Esophagus mucosa (tissue), 1 donor: ENCODE data around the gene GRB7. TPM values are rescaled to one million over a fixed set of nuclear protein-coding genes. Genes with fewer than 3 reads are reported as not detected.
"Not testable (repeated sequence)": the region's sequence is repeated elsewhere in the genome, so short reads cannot be mapped to it uniquely, and the experiment has no call there.

Source experiments
- ATAC-seq: fragments of 200-7000 bp; cut with Tn5 transposase; one replicate; pipeline ENCODE4 v1.9.1; 2020
- total RNA-seq: library from RNA; stranded (reverse); gene quantifications from one replicate; pipeline ENCODE4 v1.2.4, GENCODE V29; 2023
- donor health status: DM: yes; HTN: yes; CAD: no.

Gene GRB7
- total RNA-seq, 1 donor from 2014 or later: 45.3 TPM

GRCh38 chr17:39753514-39754160 is 15.9 kb downstream of the GRB7 start:
- ATAC-seq: peak; percentile 30

DNA sequence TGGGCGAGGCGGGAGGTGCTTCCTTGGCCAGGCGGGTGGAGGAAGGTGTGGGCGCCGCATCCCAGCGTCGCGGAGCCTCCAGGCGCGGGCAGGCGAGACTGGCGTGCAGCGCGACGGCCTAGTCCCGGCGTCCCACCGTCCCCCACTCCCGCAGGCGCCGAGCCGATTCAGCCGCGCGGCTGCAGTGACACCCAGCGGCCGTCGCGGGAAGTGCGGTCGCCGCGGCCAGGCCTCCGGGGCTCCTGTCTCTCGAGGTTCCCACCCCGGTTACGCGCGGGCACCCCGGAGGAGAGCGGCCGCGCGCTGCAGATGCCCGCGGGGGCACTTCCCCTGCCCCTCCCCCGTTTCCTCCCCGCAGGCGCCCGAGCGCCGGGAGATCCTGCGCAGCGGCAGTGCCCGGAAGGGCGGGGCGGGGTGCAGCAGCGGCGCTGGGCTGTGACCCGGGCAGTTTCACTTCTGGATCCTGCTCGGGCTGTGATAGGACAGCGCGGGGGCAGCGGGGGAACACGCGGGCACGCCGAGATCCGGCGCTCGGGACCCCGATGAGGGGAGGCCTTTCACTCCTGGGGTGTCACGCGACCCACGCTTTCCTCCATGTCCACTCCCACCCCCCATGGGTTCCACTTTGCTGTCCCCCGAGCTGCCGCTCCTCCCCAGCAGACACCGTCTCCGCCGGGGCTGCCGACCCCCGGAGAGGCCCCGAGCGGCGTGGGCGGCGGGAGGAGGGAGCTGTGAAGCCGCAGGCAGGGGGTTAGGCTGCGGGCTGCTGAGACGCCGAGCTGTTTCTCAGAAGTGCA is 16.6 kb downstream of the GRB7 start:
- ATAC-seq: peak; percentile 88

GRCh38 chr17:39754958-39755553 is 17.3 kb downstream of the GRB7 start:
- ATAC-seq: no peak

- no peak for ATAC-seq
These were observed 18.0 kb downstream of the GRB7 start for GRCh38 chr17:39755554-39756379.

- ATAC-seq: no peak
These were observed 18.8 kb downstream of the GRB7 start for GRCh38 chr17:39756380-39757079.

DNA sequence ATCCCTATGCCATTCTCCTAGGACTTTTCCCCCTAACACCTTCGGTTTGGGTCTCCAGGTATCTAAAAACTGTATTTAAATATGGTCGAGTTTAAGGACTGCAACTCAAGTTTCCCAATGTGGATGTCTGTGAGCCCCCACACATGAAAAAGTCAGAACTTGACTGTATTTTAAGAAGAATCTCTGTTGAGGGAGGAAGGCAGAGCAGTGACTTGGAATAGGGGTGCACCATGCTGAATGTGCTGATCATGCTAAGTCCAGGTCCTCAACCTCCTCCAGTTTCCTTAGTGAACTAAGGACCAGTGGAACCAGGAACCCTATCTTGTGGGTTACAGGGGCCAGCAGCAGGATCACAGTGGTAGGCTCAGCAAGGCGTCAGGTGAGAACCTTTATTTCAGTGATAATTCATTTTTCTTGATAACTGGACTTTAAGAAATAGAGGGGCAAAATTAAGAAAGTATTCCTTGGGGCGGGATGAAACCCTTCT is 19.5 kb downstream of the GRB7 start:
- ATAC-seq: no peak

DNA sequence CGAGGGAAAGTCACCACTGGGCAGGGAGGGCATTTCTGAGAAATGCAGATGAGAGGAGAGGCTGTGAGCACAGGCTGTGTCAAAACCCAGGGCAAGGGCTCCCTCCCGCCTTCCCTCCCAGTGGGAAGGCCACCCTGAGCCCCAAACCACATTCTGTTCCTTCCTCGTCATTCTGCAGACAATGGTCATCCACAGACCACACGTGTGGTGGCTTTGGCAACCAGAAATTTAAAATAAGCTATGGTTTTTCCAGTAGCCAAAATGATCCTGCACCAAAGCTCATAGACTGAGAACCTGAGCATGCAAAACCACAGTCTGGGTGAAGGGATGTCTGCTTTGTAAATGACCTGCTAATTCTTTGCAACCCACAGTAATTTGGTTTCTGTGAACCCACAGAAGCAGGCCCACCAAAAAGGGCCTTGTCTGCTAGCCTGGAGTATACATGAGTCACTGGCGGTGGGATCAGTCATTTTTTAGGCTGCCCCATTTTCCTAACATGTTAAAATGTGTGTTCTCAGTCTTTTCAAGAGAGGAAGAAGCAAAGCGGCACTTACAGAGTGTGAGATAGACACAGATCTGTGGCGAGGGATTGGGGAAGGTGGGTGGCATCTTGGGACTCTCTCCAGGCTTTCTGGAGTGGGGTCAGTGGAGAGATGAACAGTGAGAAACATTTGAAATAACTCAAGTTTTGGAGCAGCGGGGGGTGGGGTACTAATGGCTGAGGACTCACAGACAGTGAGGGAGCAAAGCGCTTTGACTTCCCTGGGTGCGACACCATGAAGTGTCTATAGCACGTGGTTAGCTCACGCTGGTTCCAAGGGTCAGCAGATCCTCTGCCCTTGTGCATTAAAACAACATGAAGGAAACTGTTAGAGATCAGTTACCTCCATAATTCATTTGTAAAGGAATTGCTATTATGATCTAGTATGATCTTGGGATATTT is 20.5 kb downstream of the GRB7 start:
- no peak for ATAC-seq

- ATAC-seq: no peak
These were observed 21.5 kb downstream of the GRB7 start for GRCh38 chr17:39759204-39759603.

DNA sequence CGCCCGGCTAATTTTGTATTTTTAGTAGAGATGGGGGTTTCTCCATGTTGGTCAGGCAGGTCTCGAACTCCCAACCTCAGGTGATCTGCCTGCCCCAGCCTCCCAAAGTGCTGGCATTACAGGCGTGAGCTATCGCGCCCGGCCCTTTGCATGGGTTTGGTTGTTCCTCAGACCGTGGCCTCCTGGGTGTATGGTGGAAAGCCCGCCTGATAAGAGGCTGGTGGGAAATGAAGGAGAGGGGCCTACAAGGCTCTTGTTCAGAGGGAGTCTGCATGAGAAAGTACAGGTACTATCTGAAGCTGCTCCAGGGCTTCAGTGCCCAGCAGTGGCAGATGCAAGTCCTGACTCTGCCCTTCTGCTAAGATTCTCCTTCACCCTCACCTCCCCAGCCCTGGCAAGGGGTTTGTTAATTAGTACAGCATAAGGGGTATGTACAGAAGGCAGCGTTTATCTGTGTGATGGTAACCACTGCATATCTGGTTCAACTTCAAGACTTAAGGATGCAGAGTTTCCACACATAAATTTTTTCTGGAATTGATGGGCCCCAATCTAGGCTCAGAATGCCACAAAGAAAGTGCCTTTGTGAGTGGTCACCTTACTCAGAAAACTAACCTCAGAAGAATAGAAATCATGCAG is 24.2 kb downstream of the GRB7 start:
- ATAC-seq: no peak

- no peak for ATAC-seq
These were observed 25.5 kb downstream of the GRB7 start for GRCh38 chr17:39763051-39763820.

- ATAC-seq: not testable (repeated sequence)
These were observed 26.4 kb downstream of the GRB7 start for GRCh38 chr17:39764171-39764570.

- no peak for ATAC-seq
These were observed 27.4 kb downstream of the GRB7 start for GRCh38 chr17:39765175-39765574.

DNA sequence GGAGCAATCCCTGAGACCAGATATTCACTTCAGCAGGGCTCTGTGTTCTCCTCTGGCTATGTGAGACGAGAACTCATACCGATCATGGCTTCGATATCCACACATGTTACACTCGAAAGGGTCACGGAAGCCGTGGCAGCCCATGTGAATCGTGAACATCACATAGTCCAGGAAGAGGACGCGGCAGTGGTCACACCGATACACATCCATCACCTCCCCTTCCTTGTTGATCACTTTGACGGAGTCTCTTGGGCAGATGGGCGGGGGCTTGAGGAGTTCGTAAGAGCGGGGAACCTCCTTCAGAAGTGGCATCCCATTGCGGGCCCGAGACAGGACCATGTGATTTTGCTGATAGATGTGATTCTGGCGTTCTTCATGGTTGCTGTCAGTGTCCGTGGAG is 28.0 kb downstream of the GRB7 start:
- ATAC-seq: no peak

GRCh38 chr17:39767147-39767546 is 29.4 kb downstream of the GRB7 start:
- ATAC-seq: no peak

DNA sequence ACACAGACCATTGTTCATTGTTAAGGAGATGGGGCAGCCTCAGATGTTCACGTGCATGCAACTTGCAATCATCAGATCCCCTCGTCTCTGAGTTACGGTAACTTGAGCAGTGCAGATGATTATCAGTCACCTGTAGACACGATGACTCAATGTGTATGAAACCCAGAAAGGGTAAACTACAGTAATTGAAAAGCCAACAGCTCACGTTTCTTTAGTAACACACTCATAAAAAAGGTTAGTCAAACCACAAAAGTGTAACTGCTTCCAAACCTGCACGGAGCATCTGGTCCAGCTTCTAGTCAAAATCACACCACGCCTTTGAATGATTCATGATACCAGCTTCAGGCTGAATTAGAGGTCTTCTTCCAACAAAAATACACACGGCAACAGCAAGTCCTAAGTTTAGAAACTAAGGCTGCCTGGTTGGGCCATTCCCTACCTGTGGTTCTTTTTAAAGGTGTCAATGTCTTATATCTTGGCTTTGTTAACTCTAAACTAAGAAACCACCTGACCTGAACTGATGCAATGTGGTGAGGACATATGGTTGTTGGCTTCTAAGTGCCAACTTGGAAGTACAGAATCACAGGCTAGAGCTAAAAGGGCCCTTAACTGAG is 32.3 kb downstream of the GRB7 start:
- ATAC-seq: peak; percentile 76

DNA sequence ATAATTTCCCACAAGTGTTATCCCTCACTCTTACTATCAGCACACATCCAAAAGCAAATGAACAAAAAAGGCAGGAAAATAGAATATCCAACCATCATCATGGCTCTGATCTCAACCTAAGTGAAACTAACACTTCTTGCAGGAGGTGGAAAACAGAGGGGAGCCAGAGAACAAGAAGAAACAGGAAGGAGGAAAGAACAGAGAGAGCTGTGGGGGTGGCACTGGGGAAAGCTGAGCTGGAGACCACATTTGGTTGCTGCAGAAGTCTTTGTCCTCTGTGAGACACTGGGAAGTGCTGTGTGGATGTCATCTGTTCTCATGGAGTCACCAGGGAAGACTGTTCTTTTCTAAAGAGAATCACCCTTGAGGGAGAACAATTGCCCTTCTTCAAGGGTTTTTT is 34.7 kb downstream of the GRB7 start:
- ATAC-seq: no peak

- ATAC-seq: no peak
These were observed 35.5 kb downstream of the GRB7 start for GRCh38 chr17:39772987-39773934.

- ATAC-seq: peak; percentile 31
These were observed 36.3 kb downstream of the GRB7 start for GRCh38 chr17:39774047-39774446.
